Heart right ventricle (tissue), 16 donors: ENCODE data around the gene TTC39B. TPM values are rescaled to one million over a fixed set of nuclear protein-coding genes. Genes with fewer than 3 reads are reported as not detected.

ENCODE experiments used
- ATAC-seq, 8 donors: fragments of 200-7000 bp; cut with Tn5 transposase; one replicate each; pipeline ENCODE4 v1.9.1; 2020; ENCODE audit warnings: mild to moderate bottlenecking in 8 of 8, moderate library complexity in 8 of 8, moderate number of reproducible peaks in 1 of 8
- DNase-seq, 2 donors: peaks; one replicate each; pipeline ENCODE4 v3.0.0-alpha.2; 2020
- H3K27ac ChIP-seq, 10 donors: fragments of 200-600 bp; sonication (generic) in 2 of 10; one replicate each; pipeline versions ENCODE4 v1.5.0 to v1.8.0; 2020 to 2022; ENCODE audit warnings: mild to moderate bottlenecking in 3 of 10
- H3K27me3 ChIP-seq, 7 donors: fragments of 200-600 bp; one replicate each; pipeline ENCODE4 v1.8.0; 2021 to 2022; ENCODE audit warnings: mild to moderate bottlenecking in 2 of 7
- H3K36me3 ChIP-seq, 9 donors: fragments of 200-600 bp; sonication (generic) in 1 of 9; one replicate each; pipeline versions ENCODE4 v1.5.0 to v1.8.0; 2020 to 2022; ENCODE audit warnings: mild to moderate bottlenecking in 2 of 9
- H3K4me1 ChIP-seq, 9 donors: fragments of 200-600 bp; sonication (generic) in 1 of 9; one replicate each; pipeline versions ENCODE4 v1.5.0 to v1.8.0; 2020 to 2022; ENCODE audit warnings: mild to moderate bottlenecking in 4 of 9
- H3K4me3 ChIP-seq, 10 donors: fragments of 200-600 bp; sonication (generic) in 2 of 10; one replicate each; pipeline versions ENCODE4 v1.5.0 to v1.8.0; 2020 to 2022; ENCODE audit warnings: mild to moderate bottlenecking in 7 of 10, moderate library complexity in 2 of 10
- H3K9me3 ChIP-seq, 11 donors: fragments of 200-600 bp in 10 of 11; sonication (generic) in 2 of 11; one replicate each; pipeline versions ENCODE4 v1.5.0 to v1.8.0; 2013 to 2022; ENCODE audit warnings: mild to moderate bottlenecking in 2 of 11, control low read depth in 1 of 11, moderate library complexity in 1 of 11
- CTCF ChIP-seq, 9 donors: fragments of 200-600 bp; sonication (generic) in 2 of 9; IDR thresholded peaks; one replicate each; pipeline versions ENCODE4 v1.5.0 to v1.8.0; 2021 to 2022; ENCODE audit warnings: antibody characterized with exemption in 9 of 9, mild to moderate bottlenecking in 5 of 9, moderate library complexity in 1 of 9
- WGBS, 2 donors: extraction: QIAGEN DNeasy Blood & Tissue Kit; methylation state at CpG; one replicate each; pipeline ENCODE4 v1.1.7; 2013; ENCODE audit warnings: inconsistent platforms in 1 of 2; 5-methylcytosine and 5-hydroxymethylcytosine counted together
- intact Hi-C, 10 donors: fragments of 100-400 bp; cut with DNase I; formaldehyde crosslinking; loops; one replicate each; pipeline versions ENCODE4 v1.11.1 to v1.14.2; 2022
- polyA plus RNA-seq, 2 donors: library from polyadenylated mRNA; stranded (reverse); fragments of 200-250 nt; gene quantifications; one replicate each; pipeline ENCODE4 v1.2.3, GENCODE V29; 2013
- total RNA-seq, 10 donors: library from RNA; stranded (reverse); fragmentation: NEBNext Ultra II Directional in 3 of 10; extraction: Animal tissue kit (Norgen Biotek cat#: 25700) in 3 of 10; gene quantifications; one replicate each; pipeline versions ENCODE4 v1.2.1 to v1.2.4, GENCODE V29; 2021 to 2023
- donor health status: Arrhythmogenic right ventricular cardiomyopathy.
- donor health status: ischemic (EF 13 %, LVEDD 7.1; RV severe dilation, severe dysfunction).
- donor health status: healthy with polysubstance abuse.
- donor health status: DM: no; HTN: yes; CAD: no.
- donor health status: DM: no; HTN: no; CAD: no.
- donor health status: ischemic (EF 25% LVEDD 6.9; RV normal size, moderate dysfunction).
- donor health status: ischemic (EF 25% LVEDD 5.7; RV mildly dilated, moderate dysfunction).
- donor health status: healthy.
- donor health status: DM: yes; HTN: yes; CAD: no.
- donor health status: Ischemic cardiomyopathy.
- donor health status: ischemic (EF 35%, LVEDD 5.7; RV mildly dilated, moderate dysfunction).
- donor health status: nonischemic (EF 11% LVEDD 7.7; RV severe dilation, severe dysfunction).
- donor health status: DM: yes; HTN: yes; CAD: no.
- donor health status: PGD.
- donor health status: ischemic (EF 29% LVEDD 5.4; RV normal size, mild dysfunction).
- donor health status: nonischemic (EF 23%, LVEDD 6.1; RV moderate dilation, normal function).

TTC39B gene
- total and polyA plus RNA-seq, 12 donors: 0.52 to 4.3 (median 1.5) TPM

GRCh38 chr9:15146268-15146700 is 160.7 kb downstream of the TTC39B start:
- 89 to 91% methylated on average over 9 of the region's 9 CpGs for WGBS, 2 donors
- peaks cover 0 to 15% (median 0%) of the 10 kb centered on the region in 9 donors for H3K4me1 ChIP-seq
- intact Hi-C loops: no loop called here
- H3K27ac ChIP-seq: no peak overlapping the region
- no peak overlapping the region for H3K4me3 ChIP-seq
- no peak for TF ChIP-seq CTCF (IDR thresholded peaks at IDR 0.05)
- no peaks in the 10 kb centered on the region for H3K27me3 ChIP-seq
- ATAC-seq (no peak), DNase-seq (no peak)
- H3K9me3 ChIP-seq: no peaks in the 10 kb centered on the region
- H3K36me3 ChIP-seq: no peaks in the 10 kb centered on the region

DNA sequence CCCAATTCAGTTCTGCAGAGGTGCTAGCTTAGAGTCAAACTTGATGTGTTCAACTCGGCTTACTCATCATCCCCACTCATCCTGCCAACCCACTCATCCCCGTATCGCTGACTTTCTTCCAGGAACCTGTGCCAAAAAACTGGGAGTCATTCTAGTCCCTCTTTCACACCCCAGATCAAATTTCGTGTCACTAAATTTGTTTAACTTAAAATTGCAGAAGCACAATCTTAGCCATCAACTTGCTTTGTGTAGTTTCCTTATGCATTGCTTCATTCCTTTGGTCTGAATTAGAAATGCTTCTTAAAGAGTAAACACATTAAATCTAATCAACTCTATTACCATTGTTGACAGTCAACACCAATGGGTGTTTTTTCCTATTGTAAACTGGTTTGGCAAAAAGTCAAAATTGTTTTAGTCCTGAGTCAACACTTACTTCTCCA is 162.4 kb downstream of the TTC39B start:
- no peak for TF ChIP-seq CTCF (IDR thresholded peaks at IDR 0.05)
- ATAC-seq (no peak), DNase-seq (no peak)
- Histone ChIP-seq H3K27me3 (no peaks in the 10 kb centered on the region), H3K36me3 (no peaks in the 10 kb centered on the region), H3K4me3 (no peak overlapping the region), H3K4me1 (peaks cover 0 to 12% (median 0%) of the 10 kb centered on the region in 9 donors), H3K27ac (no peak overlapping the region), H3K9me3 (no peaks in the 10 kb centered on the region)
- 31 to 33% methylated on average over 4 of the region's 4 CpGs for WGBS, 2 donors
- intact Hi-C loops: loop anchor here in 2 of 10 donors (5.0 kb wide), 2 partner anchors 42 to 527 kb away; no protein-coding TSS in a partner anchor

GRCh38 chr9:15142878-15143534 is 164.0 kb downstream of the TTC39B start:
- WGBS, 2 donors: 55 to 66% methylated on average over 6 of the region's 6 CpGs
- no peak overlapping the region for H3K27ac ChIP-seq
- DNase-seq (no peak), ATAC-seq (peak in 5 of 8 donors; percentile 38 to 75 (median 67))
- H3K36me3 ChIP-seq: no peaks in the 10 kb centered on the region
- no peaks in the 10 kb centered on the region for H3K27me3 ChIP-seq
- no peaks in the 10 kb centered on the region for H3K9me3 ChIP-seq
- peak; percentile 44 to 86 (median 79) for TF ChIP-seq CTCF (IDR thresholded peaks at IDR 0.05)
- H3K4me3 ChIP-seq: no peak overlapping the region
- intact Hi-C loops: loop anchor here in 3 of 10 donors (2.0 to 5.0 kb wide), 3 partner anchors 38 to 526 kb away; no protein-coding TSS in a partner anchor
- peaks cover 0 to 7% (median 0%) of the 10 kb centered on the region in 9 donors for H3K4me1 ChIP-seq

GRCh38 chr9:15140051-15140450 is 167.0 kb downstream of the TTC39B start:
- Histone ChIP-seq H3K4me1 (peaks cover 0 to 8% (median 0%) of the 10 kb centered on the region in 9 donors), H3K36me3 (no peaks in the 10 kb centered on the region), H3K9me3 (no peaks in the 10 kb centered on the region), H3K27ac (peak overlapping the region in 1 of 10 donors; percentile 28), H3K27me3 (no peaks in the 10 kb centered on the region), H3K4me3 (no peak overlapping the region)
- no peak for ATAC-seq
- no peak for TF ChIP-seq CTCF (IDR thresholded peaks at IDR 0.05)
- 91 to 94% methylated on average over 1 of the region's 1 CpG for WGBS, 2 donors
- DNase-seq: no peak
- intact Hi-C loops: loop anchor here in 2 of 10 donors (5.0 kb wide), 2 partner anchors 38 to 523 kb away; no protein-coding TSS in a partner anchor
